GM12872 (cell line): ENCODE data around the gene PALMD.

ENCODE experiments used
- CTCF ChIP-seq: IDR thresholded peaks from 3 replicates; pipeline ENCODE4 v1.5.1; 2011; ENCODE audit warnings: low read depth, mild to moderate bottlenecking, low read length, moderate library complexity; ENCODE audit not compliant: insufficient read depth

The PALMD gene

GRCh38 chr1:99635664-99636063, 10.2 kb upstream of the PALMD start:
- TF ChIP-seq CTCF: no peak

DNA sequence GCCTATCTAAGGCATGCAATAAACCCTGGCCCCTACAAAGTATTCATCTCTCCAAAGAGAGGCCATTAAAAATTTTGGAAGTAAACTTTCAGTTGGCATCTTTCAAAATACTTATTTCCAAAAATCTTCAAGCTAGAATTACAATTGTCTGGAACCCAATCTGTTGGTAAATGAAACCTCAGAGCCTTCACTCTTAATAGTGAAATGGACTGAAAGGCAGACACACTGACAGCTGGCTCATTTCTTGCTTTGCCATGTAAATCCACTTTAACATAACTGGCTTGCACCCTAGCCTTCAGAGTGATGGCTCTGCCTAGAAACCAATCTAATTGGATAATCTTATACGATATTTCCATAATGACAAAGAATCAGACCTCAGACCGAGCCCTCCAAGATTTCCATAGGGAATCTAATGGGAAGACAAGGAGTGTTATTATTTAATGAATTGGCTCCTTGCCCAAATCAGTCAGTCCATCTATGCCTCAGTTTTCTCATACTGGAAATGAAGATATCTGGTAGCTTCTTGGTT, 9.2 kb upstream of the PALMD start:
- no peak for TF ChIP-seq CTCF

DNA sequence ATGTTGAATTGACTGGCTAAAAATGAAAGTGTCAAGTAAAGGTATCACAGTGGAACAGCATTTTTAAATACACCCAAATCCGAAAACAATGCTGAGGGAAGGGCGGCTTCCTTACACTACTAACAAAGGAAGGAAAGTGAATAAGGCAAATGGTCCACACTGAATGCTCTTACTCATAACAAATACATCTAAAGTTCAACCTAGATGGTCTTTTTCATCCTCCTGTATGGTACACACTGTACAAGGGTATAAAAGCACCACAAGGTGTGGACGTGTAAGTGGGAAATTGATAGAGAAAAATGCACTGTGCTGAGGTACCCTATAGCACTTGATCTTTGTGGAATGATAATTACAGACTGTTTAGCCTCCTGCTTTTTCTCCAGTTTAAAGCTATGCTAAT, 7.1 kb upstream of the PALMD start:
- TF ChIP-seq CTCF: no peak

DNA sequence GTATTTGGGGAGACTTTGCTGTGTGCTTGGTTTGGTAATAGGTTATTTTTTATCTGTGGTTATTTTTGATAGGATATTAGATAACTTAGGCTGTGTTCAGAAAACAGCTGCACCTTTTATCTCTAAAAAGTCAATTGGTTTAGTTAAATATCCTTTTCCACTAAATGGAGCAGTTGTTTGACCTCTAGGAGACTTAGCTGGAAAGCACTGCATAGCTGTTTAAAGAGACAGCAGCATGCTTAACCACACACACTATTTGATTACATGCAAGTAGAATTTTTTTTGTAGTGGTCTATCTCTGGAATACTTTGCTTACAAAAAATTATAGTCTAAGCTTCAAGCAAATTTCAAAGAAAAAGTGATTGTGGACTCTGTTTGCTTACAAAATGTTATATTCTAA, 6.5 kb upstream of the PALMD start:
- TF ChIP-seq CTCF: no peak

- TF ChIP-seq CTCF: no peak
These were observed 6.0 kb upstream of the PALMD start for GRCh38 chr1:99639945-99640344.

DNA sequence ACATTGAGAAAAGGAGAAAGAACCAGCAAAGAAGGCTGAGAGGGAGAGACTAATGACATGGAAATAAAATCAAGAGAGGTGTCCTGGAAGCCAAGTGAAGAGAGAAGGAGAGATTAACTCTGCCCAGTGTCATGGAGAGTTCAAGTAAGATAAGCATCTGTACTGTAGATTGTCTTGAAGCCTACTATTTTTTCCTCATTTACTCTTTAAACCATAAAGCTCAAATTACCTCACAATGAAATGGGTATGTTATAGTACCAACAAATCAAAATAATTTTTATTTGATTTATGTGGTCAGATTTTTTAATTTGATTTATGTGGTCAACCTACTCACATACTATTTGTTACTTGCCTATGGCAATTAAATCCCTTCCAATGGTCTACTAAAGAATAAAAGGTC, 5.2 kb upstream of the PALMD start:
- no peak for TF ChIP-seq CTCF

GRCh38 chr1:99641558-99641957, 4.4 kb upstream of the PALMD start:
- TF ChIP-seq CTCF: no peak

DNA sequence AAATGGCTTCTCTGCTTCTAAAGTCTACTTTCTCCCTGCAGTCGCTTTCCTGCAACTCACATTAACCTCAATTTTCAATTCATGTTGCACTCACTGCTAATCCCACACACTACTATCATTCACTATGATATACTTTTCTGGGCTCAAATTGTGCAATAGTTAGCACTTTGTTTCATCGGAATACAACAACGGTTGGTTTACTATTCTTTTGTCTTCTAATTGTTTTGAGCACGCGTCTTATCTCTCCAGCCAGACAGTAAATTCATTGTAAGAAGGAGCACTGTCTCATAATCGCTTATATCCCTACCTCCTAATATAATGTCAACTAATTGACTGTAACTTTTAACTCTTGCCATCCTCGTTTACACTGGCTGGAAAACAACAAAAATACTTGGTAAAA, 3.9 kb upstream of the PALMD start:
- no peak for TF ChIP-seq CTCF
